H9 (cell line): Measurements from ENCODE around the gene CTNNAL1. TPM values are rescaled to one million over a fixed set of nuclear protein-coding genes. Genes with fewer than 3 reads are reported as not detected.

ENCODE experiments used
- DNase-seq: peaks from one replicate; pipeline ENCODE4 v3.0.0-alpha.2; 2017
- H2AFZ ChIP-seq: one replicate; pipeline ENCODE4 v1.6.1; 2013; ENCODE audit warnings: mild to moderate bottlenecking, low read length, control low read depth, moderate library complexity
- H2AK5ac ChIP-seq: 2 replicates; pipeline ENCODE4 v1.6.1; 2013; ENCODE audit warnings: low read length, control low read depth, mixed read lengths; ENCODE audit not compliant: insufficient read length
- H2BK120ac ChIP-seq: one replicate; pipeline ENCODE4 v1.6.1; 2013; ENCODE audit warnings: low read depth, mild to moderate bottlenecking, low read length, control low read depth, inconsistent platforms; ENCODE audit not compliant: poor library complexity, severe bottlenecking
- H2BK12ac ChIP-seq: 2 replicates; pipeline ENCODE4 v1.6.1; 2013; ENCODE audit warnings: low read length, control low read depth, mixed read lengths, low read depth; ENCODE audit not compliant: insufficient read length
- H2BK15ac ChIP-seq: 2 replicates; pipeline ENCODE4 v1.6.1; 2013; ENCODE audit warnings: low read depth, low read length, control low read depth
- H2BK20ac ChIP-seq: one replicate; pipeline ENCODE4 v1.6.1; 2013; ENCODE audit warnings: low read depth, mild to moderate bottlenecking, low read length, control low read depth, inconsistent platforms; ENCODE audit not compliant: poor library complexity, severe bottlenecking
- H2BK5ac ChIP-seq: 2 replicates; pipeline ENCODE4 v1.6.1; 2013; ENCODE audit warnings: low read length, control low read depth, mixed read lengths; ENCODE audit not compliant: insufficient read length
- H3K14ac ChIP-seq: 2 replicates; pipeline ENCODE4 v1.6.1; 2013; ENCODE audit warnings: low read length, control low read depth; ENCODE audit not compliant: insufficient read depth
- H3K18ac ChIP-seq: 2 replicates; pipeline ENCODE4 v1.6.1; 2013; ENCODE audit warnings: low read depth, mild to moderate bottlenecking, mixed read lengths, low read length, control low read depth; ENCODE audit not compliant: insufficient read length
- H3K23ac ChIP-seq: 2 replicates; pipeline ENCODE4 v1.6.1; 2013; ENCODE audit warnings: low read length, control low read depth, mixed read lengths, low read depth; ENCODE audit not compliant: insufficient read length
- H3K23me2 ChIP-seq: 2 replicates; pipeline ENCODE4 v1.6.1; 2013; ENCODE audit warnings: low read depth, mild to moderate bottlenecking, mixed read lengths, low read length, control low read depth; ENCODE audit not compliant: insufficient read length, poor library complexity, severe bottlenecking
- H3K27ac ChIP-seq: 2 replicates; pipeline ENCODE4 v1.5.1; 2013; ENCODE audit warnings: low read length, control low read depth, mixed read lengths, low read depth; ENCODE audit not compliant: insufficient read length
- H3K27me3 ChIP-seq: 2 replicates; pipeline ENCODE4 v1.6.1; 2013; ENCODE audit warnings: low read length, control low read depth, inconsistent platforms; ENCODE audit not compliant: insufficient read depth
- H3K4ac ChIP-seq: 2 replicates; pipeline ENCODE4 v1.6.1; 2013; ENCODE audit warnings: low read depth, mild to moderate bottlenecking, control low read depth, inconsistent platforms, low read length, moderate library complexity
- H3K4me1 ChIP-seq: 2 replicates; pipeline ENCODE4 v1.6.1; 2013; ENCODE audit warnings: low read length, control low read depth, inconsistent platforms; ENCODE audit not compliant: insufficient read depth
- H3K4me2 ChIP-seq: 2 replicates; pipeline ENCODE4 v1.6.1; 2013; ENCODE audit warnings: low read length, control low read depth, mixed read lengths; ENCODE audit not compliant: insufficient read length, insufficient read depth
- H3K56ac ChIP-seq: 2 replicates; pipeline ENCODE4 v1.6.1; 2013; ENCODE audit warnings: low read depth, mild to moderate bottlenecking, mixed read lengths, low read length, control low read depth; ENCODE audit not compliant: insufficient read length
- H3K79me1 ChIP-seq: 2 replicates; pipeline ENCODE4 v1.6.1; 2013; ENCODE audit warnings: low read depth, mild to moderate bottlenecking, moderate library complexity, low read length, control low read depth, inconsistent platforms; ENCODE audit not compliant: insufficient read depth, poor library complexity, severe bottlenecking
- H3K79me2 ChIP-seq: 2 replicates; pipeline ENCODE4 v1.6.1; 2013; ENCODE audit warnings: low read length, control low read depth, inconsistent platforms; ENCODE audit not compliant: insufficient read depth
- H3K9ac ChIP-seq: 2 replicates; pipeline ENCODE4 v1.6.1; 2013; ENCODE audit warnings: low read length, control low read depth, mixed read lengths; ENCODE audit not compliant: insufficient read length; ENCODE audit errors: extremely low read depth
- H3K9me3 ChIP-seq: one replicate; pipeline ENCODE4 v1.6.1; 2013; ENCODE audit warnings: low read depth, low read length, inconsistent platforms; ENCODE audit not compliant: control insufficient read depth
- H3T11ph ChIP-seq: one replicate; pipeline ENCODE4 v1.6.1; 2013; ENCODE audit warnings: mild to moderate bottlenecking, low read length, control low read depth, inconsistent platforms
- H4K20me1 ChIP-seq: one replicate; pipeline ENCODE4 v1.6.1; 2013; ENCODE audit not compliant: control insufficient read depth, insufficient read length, insufficient read depth
- H4K5ac ChIP-seq: 2 replicates; pipeline ENCODE4 v1.6.1; 2013; ENCODE audit warnings: low read depth, mild to moderate bottlenecking, mixed read lengths, low read length, control low read depth; ENCODE audit not compliant: insufficient read length
- H4K8ac ChIP-seq: replicated peaks from 2 replicates; pipeline ENCODE4 v1.6.1; 2013; ENCODE audit warnings: low read length, control low read depth, mixed read lengths, low read depth; ENCODE audit not compliant: insufficient read length
- H4K91ac ChIP-seq: 2 replicates; pipeline ENCODE4 v1.6.1; 2013; ENCODE audit warnings: low read depth, mild to moderate bottlenecking, moderate library complexity, mixed read lengths, low read length, control low read depth; ENCODE audit not compliant: insufficient read length
- H3K27ac Mint-ChIP-seq, 3 experiments: 2 replicates in 2 of 3; 3 replicates in 1 of 3; pipeline ENCODE4 v1.8.0; 2020 to 2021; ENCODE audit warnings: mixed read lengths in 3 of 3, mild to moderate bottlenecking in 1 of 3, moderate library complexity in 1 of 3
- H3K27me3 Mint-ChIP-seq: 2 replicates; pipeline ENCODE4 v1.8.0; 2021; ENCODE audit warnings: low read depth, mild to moderate bottlenecking, moderate library complexity, mixed read lengths
- H3K36me3 Mint-ChIP-seq, 3 experiments: 2 replicates in 2 of 3; 3 replicates in 1 of 3; pipeline ENCODE4 v1.8.0; 2020 to 2021; ENCODE audit warnings: low read depth in 3 of 3, mixed read lengths in 3 of 3; ENCODE audit not compliant: insufficient read depth in 1 of 3
- H3K4me1 Mint-ChIP-seq, 2 experiments: 2 replicates each; pipeline ENCODE4 v1.8.0; 2020; ENCODE audit warnings: mixed read lengths in 2 of 2
- H3K4me3 Mint-ChIP-seq, 2 experiments: 2 replicates in 1 of 2; 3 replicates in 1 of 2; pipeline ENCODE4 v1.8.0; 2020 to 2021; ENCODE audit warnings: mild to moderate bottlenecking in 2 of 2, mixed read lengths in 2 of 2, moderate library complexity in 1 of 2
- H3K9me3 Mint-ChIP-seq, 2 experiments: 2 replicates in 1 of 2; 3 replicates in 1 of 2; pipeline ENCODE4 v1.8.0; 2020; ENCODE audit warnings: mild to moderate bottlenecking in 2 of 2, mixed read lengths in 2 of 2, moderate library complexity in 1 of 2
- WGBS: extraction: QIAGEN DNeasy Blood & Tissue Kit; methylation state at CpG from one replicate; pipeline ENCODE4 v1.1.7; 2013; ENCODE audit warnings: missing lambda C conversion rate, low lambda C conversion rate, mixed read lengths; ENCODE audit not compliant: insufficient read length; ENCODE audit errors: extremely low coverage; 5-methylcytosine and 5-hydroxymethylcytosine counted together
- total RNA-seq: library from RNA; stranded (reverse); gene quantifications from 2 replicates; pipeline ENCODE4 v1.2.1, GENCODE V29; 2021
- TF ChIP-seq, protein P1 (sequence below): fragments of 200-600 bp; sonication (generic); conservative IDR thresholded peaks from 3 replicates; pipeline ENCODE4 v1.8.0; 2021; ENCODE audit warnings: antibody characterized with exemption, mild to moderate bottlenecking

The CTNNAL1 gene
- total RNA-seq, 1 experiment from 2014 or later, result 52.9 TPM

DNA sequence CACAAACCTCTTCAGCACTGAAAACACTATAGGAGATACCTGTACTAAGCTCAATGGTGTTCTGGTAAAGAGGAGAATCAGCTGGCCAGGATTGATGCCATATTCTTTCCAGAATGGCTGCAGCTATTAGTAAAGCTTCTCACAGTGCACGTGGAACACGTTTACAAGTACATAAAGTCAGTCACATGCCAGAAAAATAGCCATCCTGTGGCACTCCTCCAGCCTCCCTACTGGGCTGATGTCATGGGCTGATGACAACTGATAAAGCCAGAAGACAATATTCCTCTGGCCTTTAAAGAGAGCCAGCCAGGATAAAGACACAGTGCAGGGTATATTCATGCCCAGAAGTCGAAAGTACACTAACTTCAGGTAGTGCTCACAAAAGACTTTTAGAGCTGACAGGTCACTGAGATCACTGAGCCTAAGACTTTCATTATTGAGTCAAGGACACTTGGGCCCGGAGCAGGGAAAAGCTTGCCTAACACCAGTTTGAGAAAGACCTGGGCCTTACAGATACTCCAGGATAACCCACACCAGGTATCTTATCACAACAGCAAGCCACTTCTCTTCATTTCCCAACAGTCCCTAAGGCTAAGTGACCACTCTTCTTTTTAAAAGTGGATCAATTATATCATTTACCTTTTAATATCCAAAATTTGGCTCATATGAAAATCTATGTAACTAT is 49.7 kb downstream of the CTNNAL1 start:
- H3K4me3 Mint-ChIP-seq, result no peak overlapping the region
- Histone ChIP-seq H3K27ac (no peak overlapping the region), H3K56ac (no peak overlapping the region), H2BK20ac (no peak overlapping the region), H3K4me1 (no peaks in the 10 kb centered on the region), H2AFZ (no peak overlapping the region), H2BK120ac (no peak overlapping the region), H2AK5ac (no peak overlapping the region), H3K4ac (no peak overlapping the region), H3T11ph (no peak overlapping the region), H3K79me1 (no peaks in the 10 kb centered on the region), H2BK15ac (no peak overlapping the region), H2BK12ac (no peak overlapping the region), H4K5ac (no peak overlapping the region), H4K8ac (no peak overlapping the region), H3K23ac (no peak overlapping the region), H3K9me3 (no peaks in the 10 kb centered on the region), H3K4me2 (no peak overlapping the region), H3K14ac (no peak overlapping the region), H2BK5ac (no peak overlapping the region), H4K91ac (no peak overlapping the region), H3K18ac (no peak overlapping the region), H3K23me2 (no peaks in the 10 kb centered on the region), H3K9ac (no peak overlapping the region), H4K20me1 (no peaks in the 10 kb centered on the region), H3K27me3 (no peaks in the 10 kb centered on the region), H3K79me2 (no peaks in the 10 kb centered on the region)
- TF ChIP-seq, protein P1, sequence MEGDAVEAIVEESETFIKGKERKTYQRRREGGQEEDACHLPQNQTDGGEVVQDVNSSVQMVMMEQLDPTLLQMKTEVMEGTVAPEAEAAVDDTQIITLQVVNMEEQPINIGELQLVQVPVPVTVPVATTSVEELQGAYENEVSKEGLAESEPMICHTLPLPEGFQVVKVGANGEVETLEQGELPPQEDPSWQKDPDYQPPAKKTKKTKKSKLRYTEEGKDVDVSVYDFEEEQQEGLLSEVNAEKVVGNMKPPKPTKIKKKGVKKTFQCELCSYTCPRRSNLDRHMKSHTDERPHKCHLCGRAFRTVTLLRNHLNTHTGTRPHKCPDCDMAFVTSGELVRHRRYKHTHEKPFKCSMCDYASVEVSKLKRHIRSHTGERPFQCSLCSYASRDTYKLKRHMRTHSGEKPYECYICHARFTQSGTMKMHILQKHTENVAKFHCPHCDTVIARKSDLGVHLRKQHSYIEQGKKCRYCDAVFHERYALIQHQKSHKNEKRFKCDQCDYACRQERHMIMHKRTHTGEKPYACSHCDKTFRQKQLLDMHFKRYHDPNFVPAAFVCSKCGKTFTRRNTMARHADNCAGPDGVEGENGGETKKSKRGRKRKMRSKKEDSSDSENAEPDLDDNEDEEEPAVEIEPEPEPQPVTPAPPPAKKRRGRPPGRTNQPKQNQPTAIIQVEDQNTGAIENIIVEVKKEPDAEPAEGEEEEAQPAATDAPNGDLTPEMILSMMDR, result no peak
- no peaks in the 10 kb centered on the region for H3K27me3 Mint-ChIP-seq
- H3K4me1 Mint-ChIP-seq, result no peaks in the 10 kb centered on the region
- no peaks in the 10 kb centered on the region for H3K9me3 Mint-ChIP-seq
- no CpG with 5 or more reads among the region's 4 CpGs for WGBS
- no peak for DNase-seq
- H3K27ac Mint-ChIP-seq, result no peak overlapping the region
- peaks cover 0 to 19% (median 9%) of the 10 kb centered on the region in 3 experiments; a peak in 6 of 7 replicates for H3K36me3 Mint-ChIP-seq
